T-cell (primary cell): Measurements from ENCODE around the gene LGI1. TPM values are rescaled to one million over a fixed set of nuclear protein-coding genes. Genes with fewer than 3 reads are reported as not detected.
A peak's percentile ranks its signal among the peaks of the same experiment; 100 is the strongest.

Experiments used
- ATAC-seq, 4 experiments: fragments of 200-7000 bp in 3 of 4; fragments of 150-1000 bp in 1 of 4; cut with Tn5 transposase; replicated peaks in 1 of 4; 1 replicate in 3 of 4; 2 replicates in 1 of 4; pipeline ENCODE4 v1.10.0; 2021; ENCODE audit warnings: moderate library complexity in 3 of 4, mild to moderate bottlenecking in 2 of 4, moderate number of reproducible peaks in 1 of 4
- CTCF ChIA-PET, 2 donors: fragments of 300-600 bp; sonication (Branson Sonifier 250); formaldehyde crosslinking; loops; one replicate each; lab custom pipeline; 2022; ENCODE audit warnings: antibody characterized with exemption in 2 of 2; lab: Charles Lee
- POLR2A ChIA-PET, 2 donors: fragments of 300-600 bp; sonication (Branson Sonifier 250); formaldehyde crosslinking; loops; one replicate each; lab custom pipeline; 2022; ENCODE audit warnings: antibody characterized with exemption in 2 of 2; lab: Charles Lee
- DNase-seq, 35 experiments: peaks; one replicate each; pipeline versions ENCODE4 v3.0.0 to v3.0.0-alpha.2; 2013 to 2023
- H3K27ac ChIP-seq: one replicate; pipeline ENCODE4 v1.5.1; 2013; ENCODE audit warnings: low read length
- H3K27me3 ChIP-seq, 2 experiments: replicated peaks in 1 of 2; 1 replicate in 1 of 2; 2 replicates in 1 of 2; pipeline versions ENCODE4 v1.6.1 to v1.7.0; 2013; ENCODE audit warnings: low read length in 1 of 2, mixed read lengths in 1 of 2; ENCODE audit not compliant: control insufficient read depth in 2 of 2, insufficient read depth in 2 of 2; ENCODE audit errors: extremely low read depth in 1 of 2
- H3K36me3 ChIP-seq, 2 donors: 1 replicate in 1 of 2; 2 replicates in 1 of 2; pipeline versions ENCODE4 v1.6.1 to v1.7.0; 2013; ENCODE audit warnings: low read length in 1 of 2; ENCODE audit not compliant: control insufficient read depth in 2 of 2, insufficient read depth in 1 of 2; ENCODE audit errors: extremely low read depth in 1 of 2
- H3K4me1 ChIP-seq, 2 experiments: 1 replicate in 1 of 2; 2 replicates in 1 of 2; pipeline versions ENCODE4 v1.6.1 to v1.7.0; 2013; ENCODE audit warnings: low read length in 2 of 2, mixed read lengths in 1 of 2; ENCODE audit not compliant: insufficient read depth in 2 of 2, control insufficient read depth in 1 of 2; ENCODE audit errors: extremely low read depth in 1 of 2
- H3K4me3 ChIP-seq, 2 donors: 1 replicate in 1 of 2; 2 replicates in 1 of 2; pipeline versions ENCODE4 v1.5.1 to v1.7.0; 2013; ENCODE audit warnings: mild to moderate bottlenecking in 2 of 2, low read length in 1 of 2, moderate library complexity in 1 of 2; ENCODE audit not compliant: control insufficient read depth in 1 of 2; ENCODE audit errors: extremely low read depth in 1 of 2
- H3K9me3 ChIP-seq: 2 replicates; pipeline ENCODE4 v1.7.0; 2013
- H3K27ac Mint-ChIP-seq, 2 donors: one replicate each; pipeline ENCODE4 v1.8.0; 2020 to 2021; ENCODE audit warnings: mild to moderate bottlenecking in 2 of 2, mixed read lengths in 2 of 2
- H3K27me3 Mint-ChIP-seq, 2 donors: one replicate each; pipeline ENCODE4 v1.8.0; 2021 to 2022; ENCODE audit warnings: mixed read lengths in 2 of 2
- H3K36me3 Mint-ChIP-seq: one replicate; pipeline ENCODE4 v1.8.0; 2021; ENCODE audit warnings: mixed read lengths
- H3K4me1 Mint-ChIP-seq, 3 donors: one replicate each; pipeline ENCODE4 v1.8.0; 2020 to 2022; ENCODE audit warnings: mixed read lengths in 3 of 3, mild to moderate bottlenecking in 1 of 3
- H3K4me3 Mint-ChIP-seq, 3 donors: one replicate each; pipeline ENCODE4 v1.8.0; 2020 to 2022; ENCODE audit warnings: mild to moderate bottlenecking in 3 of 3, mixed read lengths in 3 of 3, moderate library complexity in 3 of 3
- H3K9me3 Mint-ChIP-seq, 3 donors: one replicate each; pipeline ENCODE4 v1.8.0; 2020 to 2022; ENCODE audit warnings: mixed read lengths in 3 of 3
- WGBS: methylation state at CpG from one replicate; pipeline ENCODE4 v1.1.5; 2013; ENCODE audit warnings: missing lambda C conversion rate; ENCODE audit not compliant: insufficient coverage; 5-methylcytosine and 5-hydroxymethylcytosine counted together
- total RNA-seq, 35 experiments: library from RNA in 6 of 35; stranded (reverse) in 6 of 35; fragments of 120-200 nt in 1 of 35; gene quantifications; one replicate each; pipeline versions ENCODE4 v1.2.1 to v1.2.4 and lab custom pipeline; 2013 to 2026

The LGI1 gene
- total RNA-seq, 5 donors from 2014 or later (not counting 1 experiment from before 2014, with no cell fraction given) = not detected

GRCh38 chr10:93815304-93816096, 57.8 kb downstream of the LGI1 start:
- Histone ChIP-seq H3K27ac (no peak overlapping the region), H3K4me1 (no peaks in the 10 kb centered on the region), H3K4me3 (no peak overlapping the region), H3K36me3 (no peaks in the 10 kb centered on the region), H3K27me3 (peaks cover 0 to 7% of the 10 kb centered on the region in 2 experiments), H3K9me3 (no peaks in the 10 kb centered on the region)
- Mint-ChIP-seq H3K9me3 (no peaks in the 10 kb centered on the region), H3K27me3 (peaks cover 40 to 50% of the 10 kb centered on the region in 2 donors), H3K27ac (no peak overlapping the region), H3K4me3 (no peak overlapping the region), H3K4me1 (peaks cover 2 to 9% (median 6%) of the 10 kb centered on the region in 3 donors), H3K36me3 (no peaks in the 10 kb centered on the region)
- ChIA-PET CTCF (interaction anchor here (0.5 to 0.9 kb wide), 5 partner anchors 114 to 1394 kb away, joined by 3 to 7 read pairs (median 3); no protein-coding TSS in a partner anchor), POLR2A (no interaction called here)
- WGBS = 53% methylated on average over 7 of the region's 10 CpGs
- DNase-seq (no peak), ATAC-seq (no peak)

GRCh38 chr10:93816123-93816747, 58.5 kb downstream of the LGI1 start:
- Histone ChIP-seq H3K4me1 (no peaks in the 10 kb centered on the region), H3K27ac (no peak overlapping the region), H3K36me3 (no peaks in the 10 kb centered on the region), H3K4me3 (no peak overlapping the region), H3K27me3 (peaks cover 0 to 7% of the 10 kb centered on the region in 2 experiments), H3K9me3 (no peaks in the 10 kb centered on the region)
- Mint-ChIP-seq H3K4me3 (no peak overlapping the region), H3K9me3 (no peaks in the 10 kb centered on the region), H3K4me1 (peaks cover 2 to 9% (median 6%) of the 10 kb centered on the region in 3 donors), H3K27me3 (peaks cover 40 to 48% of the 10 kb centered on the region in 2 donors), H3K36me3 (no peaks in the 10 kb centered on the region), H3K27ac (no peak overlapping the region)
- ATAC-seq = peak in 1 of 4 experiments; percentile 48
- 0% methylated on average over 3 of the region's 8 CpGs for WGBS
- ChIA-PET CTCF (interaction anchor here in 1 of 2 donors (0.6 to 0.9 kb wide), 4 partner anchors 92 to 440 kb away, joined by 3 read pairs; no protein-coding TSS in a partner anchor), POLR2A (no interaction called here)
- peak in 16 of 35 experiments; percentile 1 to 34 (median 11) for DNase-seq

- no peak overlapping the region for H3K4me3 Mint-ChIP-seq
- Histone ChIP-seq H3K27ac (no peak overlapping the region), H3K36me3 (no peaks in the 10 kb centered on the region), H3K4me1 (no peaks in the 10 kb centered on the region), H3K9me3 (no peaks in the 10 kb centered on the region), H3K27me3 (peaks cover 0 to 7% of the 10 kb centered on the region in 2 experiments), H3K4me3 (no peak overlapping the region)
- ATAC-seq = no peak
- H3K27ac Mint-ChIP-seq = no peak overlapping the region
- ChIA-PET CTCF (no interaction called here), POLR2A (no interaction called here)
- WGBS = 94% methylated on average over 2 of the region's 5 CpGs
- peaks cover 40 to 46% of the 10 kb centered on the region in 2 donors for H3K27me3 Mint-ChIP-seq
- peaks cover 2 to 9% (median 6%) of the 10 kb centered on the region in 3 donors for H3K4me1 Mint-ChIP-seq
- H3K9me3 Mint-ChIP-seq = no peaks in the 10 kb centered on the region
- no peaks in the 10 kb centered on the region for H3K36me3 Mint-ChIP-seq
- no peak for DNase-seq
Observed at GRCh38 chr10:93818086-93818485, 60.4 kb downstream of the LGI1 start.

GRCh38 chr10:93819520-93819919, 61.8 kb downstream of the LGI1 start:
- Mint-ChIP-seq H3K4me1 (peaks cover 2 to 9% (median 6%) of the 10 kb centered on the region in 3 donors), H3K9me3 (no peaks in the 10 kb centered on the region), H3K36me3 (no peaks in the 10 kb centered on the region), H3K4me3 (no peak overlapping the region), H3K27me3 (peaks cover 36 to 40% of the 10 kb centered on the region in 2 donors), H3K27ac (no peak overlapping the region)
- CTCF ChIA-PET = interaction anchor here in 1 of 2 donors (0.7 kb wide), 1 partner anchor 13 kb away, joined by 6 read pairs; no protein-coding TSS in a partner anchor
- WGBS = no CpG with 5 or more reads among the region's 4 CpGs
- no peak for ATAC-seq
- no peak overlapping the region for H3K27ac ChIP-seq
- no peak for DNase-seq
- H3K4me1 ChIP-seq = no peaks in the 10 kb centered on the region
- H3K36me3 ChIP-seq = no peaks in the 10 kb centered on the region
- peaks cover 0 to 7% of the 10 kb centered on the region in 2 experiments for H3K27me3 ChIP-seq
- POLR2A ChIA-PET = no interaction called here
- no peaks in the 10 kb centered on the region for H3K9me3 ChIP-seq
- no peak overlapping the region for H3K4me3 ChIP-seq

- CTCF ChIA-PET = interaction anchor here in 1 of 2 donors (0.7 kb wide), 1 partner anchor 14 kb away, joined by 6 read pairs; no protein-coding TSS in a partner anchor
- peaks cover 32 to 34% of the 10 kb centered on the region in 2 donors for H3K27me3 Mint-ChIP-seq
- no peak for ATAC-seq
Observed at GRCh38 chr10:93820434-93820833, 62.7 kb downstream of the LGI1 start.

GRCh38 chr10:93821051-93821772, 63.5 kb downstream of the LGI1 start:
- Mint-ChIP-seq H3K9me3 (no peaks in the 10 kb centered on the region), H3K4me1 (peaks cover 0 to 1% (median under 1%) of the 10 kb centered on the region in 3 donors), H3K4me3 (no peak overlapping the region), H3K36me3 (no peaks in the 10 kb centered on the region), H3K27ac (no peak overlapping the region), H3K27me3 (peaks cover 25 to 27% of the 10 kb centered on the region in 2 donors)
- Histone ChIP-seq H3K9me3 (no peaks in the 10 kb centered on the region), H3K4me3 (no peak overlapping the region), H3K4me1 (no peaks in the 10 kb centered on the region), H3K27me3 (peaks cover 0 to 3% of the 10 kb centered on the region in 2 experiments), H3K36me3 (no peaks in the 10 kb centered on the region), H3K27ac (no peak overlapping the region)
- DNase-seq (peak in 1 of 35 experiments; percentile 18), ATAC-seq (no peak)
- CTCF ChIA-PET = no interaction called here
- 72% methylated on average over 2 of the region's 4 CpGs for WGBS
- POLR2A ChIA-PET = no interaction called here

More at GRCh38 chr10:93820434-93820833, 62.7 kb downstream of the LGI1 start:
- H3K9me3 Mint-ChIP-seq = no peaks in the 10 kb centered on the region
- 71% methylated on average over 1 of the region's 3 CpGs for WGBS
- Histone ChIP-seq H3K9me3 (no peaks in the 10 kb centered on the region), H3K4me3 (no peak overlapping the region), H3K36me3 (no peaks in the 10 kb centered on the region), H3K27me3 (peaks cover 0 to 7% of the 10 kb centered on the region in 2 experiments), H3K4me1 (no peaks in the 10 kb centered on the region), H3K27ac (no peak overlapping the region)
- DNase-seq = no peak
- no peak overlapping the region for H3K27ac Mint-ChIP-seq
- peaks cover 2 to 7% (median 6%) of the 10 kb centered on the region in 3 donors for H3K4me1 Mint-ChIP-seq
- POLR2A ChIA-PET = no interaction called here
- no peak overlapping the region for H3K4me3 Mint-ChIP-seq
- H3K36me3 Mint-ChIP-seq = no peaks in the 10 kb centered on the region
